HK-2 (cell line): ENCODE results near the gene TREX2.

Experiments
- DNase-seq: peaks from one replicate; pipeline ENCODE4 v3.0.0-alpha.2; 2018; ENCODE audit not compliant: unreplicated experiment

TREX2 gene

GRCh38 chrX:153434801-153435200 lies 11.1 kb downstream of the TREX2 start:
- no peak for DNase-seq

DNA sequence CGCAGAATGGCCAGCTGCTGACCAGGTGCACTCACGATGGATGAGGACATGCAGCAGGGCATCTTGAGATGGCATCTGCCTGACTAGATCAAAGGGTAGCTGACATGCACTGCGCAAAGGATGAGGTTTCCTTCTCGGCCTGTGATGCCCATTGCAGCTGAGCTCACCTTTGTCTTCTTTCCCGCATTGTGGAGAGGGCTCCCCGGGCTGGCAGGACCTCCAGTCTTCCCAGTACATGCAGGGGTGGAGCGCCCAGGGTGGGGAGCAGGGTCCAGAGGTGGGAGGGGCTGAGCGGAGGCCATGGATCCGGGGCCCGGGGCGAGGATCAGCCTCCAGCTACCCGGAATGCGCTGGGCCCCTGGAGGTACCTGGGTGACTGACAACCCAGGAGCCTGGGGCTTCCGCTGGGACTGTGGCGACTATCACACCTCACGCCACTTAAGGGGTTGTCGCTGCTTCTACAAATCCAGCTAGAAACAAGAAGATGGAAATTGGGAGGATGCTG lies 12.0 kb downstream of the TREX2 start:
- DNase-seq: no peak

DNA sequence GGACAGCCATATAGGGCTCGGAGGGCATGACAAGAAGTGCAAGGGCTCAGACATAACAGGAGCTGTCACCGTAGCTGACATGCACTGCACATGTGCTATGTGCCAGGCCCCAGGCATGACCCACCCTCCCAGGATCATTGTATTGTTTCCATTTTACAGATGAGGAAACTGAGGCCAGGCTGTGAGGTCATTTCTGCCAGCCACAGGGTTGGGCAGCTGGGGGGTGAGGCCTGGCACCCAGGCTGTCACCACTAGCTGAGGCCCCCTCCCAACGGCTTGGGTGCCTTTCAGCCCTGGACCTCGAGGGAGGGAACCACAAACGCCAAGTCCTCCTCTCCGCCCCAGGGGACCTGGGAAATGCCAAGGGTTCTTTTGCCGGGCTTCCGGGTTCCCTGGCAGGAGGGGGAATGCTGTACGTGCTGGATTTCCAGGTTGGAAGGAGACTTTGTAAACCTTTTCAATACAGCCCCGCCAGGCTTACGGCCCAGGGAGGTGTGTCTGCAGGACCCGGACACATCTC lies 12.6 kb downstream of the TREX2 start:
- no peak for DNase-seq

DNA sequence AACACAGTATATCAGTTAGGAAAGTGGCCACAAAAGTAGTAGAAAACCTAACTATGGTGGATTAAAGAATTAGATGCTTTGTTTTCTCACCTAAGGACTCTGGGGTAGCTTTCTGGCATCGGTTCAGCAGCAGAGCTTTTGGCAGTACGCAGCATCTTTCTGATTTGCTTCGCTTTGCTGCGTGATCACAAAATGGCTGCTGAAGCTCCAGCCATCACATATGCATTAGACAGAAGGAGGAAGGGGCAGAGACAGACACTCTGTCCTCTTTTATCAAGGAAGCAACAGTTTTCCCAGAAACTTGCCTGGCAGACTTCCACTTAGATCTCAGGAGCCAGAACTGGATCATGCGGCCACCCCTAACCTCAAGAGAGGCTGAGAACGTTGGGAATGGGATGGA lies 15.1 kb downstream of the TREX2 start:
- DNase-seq: no peak

GRCh38 chrX:153426204-153426603 lies 19.7 kb downstream of the TREX2 start:
- DNase-seq: no peak

- DNase-seq: no peak
These were observed 22.2 kb downstream of the TREX2 start for GRCh38 chrX:153423652-153424051.

DNA sequence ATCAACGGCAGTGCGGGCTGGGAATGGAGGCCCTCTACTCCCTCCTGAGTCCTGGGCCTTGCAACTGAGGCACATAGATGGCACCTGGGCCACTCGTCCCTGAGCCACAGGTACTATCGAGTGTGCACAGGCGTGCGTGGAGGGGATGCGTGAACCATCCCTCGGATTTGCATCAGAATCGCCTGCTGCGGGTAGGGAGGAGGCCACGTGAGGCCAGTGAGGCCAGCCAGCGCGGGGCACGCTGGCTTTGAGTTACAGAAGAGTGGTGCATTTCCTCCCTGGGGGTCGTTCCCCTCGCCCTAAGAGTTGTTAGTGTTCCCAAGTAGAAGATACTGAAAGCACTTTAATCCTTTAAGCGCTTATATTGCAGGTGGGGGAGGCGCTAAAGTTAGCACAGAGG lies 24.0 kb downstream of the TREX2 start:
- no peak for DNase-seq

- no peak for DNase-seq
These were observed 24.8 kb downstream of the TREX2 start for GRCh38 chrX:153420851-153421599.

DNA sequence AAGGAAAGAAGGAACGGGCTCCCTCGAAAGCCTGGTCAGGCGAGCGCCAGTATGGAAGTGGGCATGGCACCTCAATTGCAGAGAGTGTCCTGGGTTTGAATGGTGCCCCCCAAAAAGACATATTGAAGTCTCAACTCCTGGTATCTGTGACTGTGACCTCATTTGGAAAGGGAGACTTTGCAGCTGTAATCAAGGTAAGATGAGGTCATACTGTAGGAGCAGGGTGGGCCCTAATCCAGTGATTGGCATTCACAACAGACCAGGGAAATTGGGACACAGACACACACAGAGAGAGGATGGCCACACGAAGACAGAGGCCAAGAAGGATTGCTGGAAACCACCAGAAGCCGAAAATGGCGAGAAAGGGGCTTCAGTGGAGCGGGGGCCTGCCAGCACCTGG lies 28.2 kb downstream of the TREX2 start:
- DNase-seq: no peak

GRCh38 chrX:153416781-153417450 lies 28.9 kb downstream of the TREX2 start:
- no peak for DNase-seq

DNA sequence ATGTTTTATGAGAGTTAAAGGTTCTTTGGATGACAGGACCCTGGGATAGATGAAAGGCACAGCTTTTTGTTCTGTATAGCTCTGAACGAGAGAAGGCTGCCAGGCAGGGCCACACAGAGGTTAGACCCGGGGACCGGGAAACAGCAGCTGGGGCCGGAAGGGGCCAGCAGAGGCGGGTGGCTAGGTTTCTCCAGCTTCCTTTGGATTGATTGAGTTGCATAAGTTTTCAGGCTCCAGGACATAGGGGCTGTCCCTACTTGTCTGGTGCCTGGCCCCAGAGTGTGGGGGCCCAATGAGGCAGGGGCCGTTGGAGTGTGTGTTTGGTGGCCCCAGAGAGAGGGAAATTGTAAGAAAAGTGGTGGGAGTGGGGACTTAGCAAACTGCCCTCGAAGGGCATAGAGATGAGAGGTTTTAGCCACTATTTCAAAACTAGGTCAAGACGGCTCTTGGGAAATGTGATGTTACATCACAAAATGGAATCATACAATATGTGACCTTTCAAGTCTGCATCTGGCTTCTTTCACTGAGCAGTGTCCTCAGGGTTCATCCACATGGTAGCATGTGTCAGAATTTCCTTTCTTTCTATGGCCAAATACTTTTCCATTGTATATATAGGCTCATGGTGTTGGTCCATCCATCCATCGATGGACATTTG lies 30.9 kb downstream of the TREX2 start:
- DNase-seq: no peak

- DNase-seq: no peak
These were observed 32.1 kb downstream of the TREX2 start for GRCh38 chrX:153413731-153414130.

DNA sequence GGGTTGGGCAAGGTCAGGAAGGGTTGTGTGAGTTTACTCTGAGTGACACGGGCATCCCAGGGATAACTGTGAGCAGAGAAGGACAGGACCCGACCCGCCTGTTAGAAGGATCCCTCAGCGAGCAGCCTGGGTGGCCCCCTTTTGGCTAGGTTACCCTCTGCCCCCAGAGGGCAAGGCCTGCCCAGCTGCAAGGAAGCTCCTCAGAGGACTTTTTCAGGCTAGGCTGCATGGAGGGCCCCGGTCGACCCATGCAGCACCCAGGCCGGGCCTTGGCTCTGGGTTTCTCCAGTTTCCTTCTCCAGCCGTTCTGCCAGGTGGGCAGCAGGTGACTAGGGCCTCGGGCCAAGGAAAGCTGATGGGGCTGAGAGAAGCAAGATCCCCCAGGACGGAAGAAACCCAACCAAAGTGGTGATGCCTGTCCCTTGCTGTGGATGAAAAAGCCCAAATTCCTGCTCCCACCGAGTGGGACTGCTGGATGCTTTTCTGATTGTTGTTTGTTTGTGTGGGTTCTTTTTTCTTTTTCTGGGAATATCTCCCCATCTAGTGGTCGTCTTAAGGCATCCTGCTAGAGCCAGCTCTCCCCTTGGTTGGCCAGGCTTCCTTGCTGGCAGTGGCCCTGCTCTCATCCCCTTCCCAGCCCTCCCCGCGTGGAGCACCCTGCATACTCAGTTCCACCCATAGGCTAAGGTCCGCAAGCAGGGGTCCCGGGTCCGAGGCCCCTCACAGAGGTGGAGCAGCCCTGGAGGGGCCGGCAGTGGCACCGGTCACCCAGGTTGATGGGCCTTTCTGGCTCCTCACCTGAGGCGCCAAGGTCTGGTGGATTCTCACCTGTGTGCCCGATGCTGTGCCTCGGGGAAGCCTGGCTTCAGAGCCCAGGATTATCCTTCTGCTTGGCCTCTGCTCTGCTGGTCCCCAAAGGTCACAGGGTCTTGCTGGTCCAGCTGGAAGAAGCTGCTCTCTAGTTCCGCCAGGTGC lies 32.8 kb downstream of the TREX2 start:
- no peak for DNase-seq

DNA sequence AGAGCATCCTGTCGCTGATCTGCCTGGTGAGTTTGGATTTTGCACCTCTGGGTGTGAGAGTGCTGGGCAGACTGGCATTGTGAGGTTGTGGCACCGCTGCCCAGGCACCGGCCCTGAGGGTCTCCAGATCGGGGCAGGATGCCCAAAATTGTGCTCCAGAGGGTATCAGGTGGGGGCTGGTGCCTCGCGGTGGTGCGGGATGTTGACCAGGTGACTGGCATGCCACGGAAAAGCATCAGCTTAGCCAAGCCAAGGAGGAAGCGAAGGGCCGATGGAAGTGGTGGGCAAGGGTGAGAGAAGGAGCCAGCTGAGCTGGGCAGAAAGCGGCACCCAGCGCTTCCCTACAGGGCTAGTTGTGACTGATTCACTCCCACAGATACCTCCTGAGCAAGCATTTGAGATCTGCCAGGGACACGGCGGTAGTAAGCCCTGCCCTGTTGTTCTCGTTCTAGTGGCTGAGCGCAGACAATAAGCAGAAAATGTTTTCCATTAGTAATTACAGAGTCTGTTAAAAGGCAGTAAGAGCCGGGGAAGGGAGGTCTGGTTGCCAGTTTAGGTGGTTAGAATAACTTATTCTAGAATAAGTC lies 33.8 kb downstream of the TREX2 start:
- DNase-seq: no peak

- no peak for DNase-seq
These were observed 34.4 kb downstream of the TREX2 start, which contains the start of gene ZFP92 for GRCh38 chrX:153411255-153411987. Gene ZFP92, plus strand, starts transcription at chrX:153411472. Its CDS starts 6,851 bp downstream, at chrX:153418323.

- no peak for DNase-seq
These were observed 35.0 kb downstream of the TREX2 start for GRCh38 chrX:153410888-153411254.

DNA sequence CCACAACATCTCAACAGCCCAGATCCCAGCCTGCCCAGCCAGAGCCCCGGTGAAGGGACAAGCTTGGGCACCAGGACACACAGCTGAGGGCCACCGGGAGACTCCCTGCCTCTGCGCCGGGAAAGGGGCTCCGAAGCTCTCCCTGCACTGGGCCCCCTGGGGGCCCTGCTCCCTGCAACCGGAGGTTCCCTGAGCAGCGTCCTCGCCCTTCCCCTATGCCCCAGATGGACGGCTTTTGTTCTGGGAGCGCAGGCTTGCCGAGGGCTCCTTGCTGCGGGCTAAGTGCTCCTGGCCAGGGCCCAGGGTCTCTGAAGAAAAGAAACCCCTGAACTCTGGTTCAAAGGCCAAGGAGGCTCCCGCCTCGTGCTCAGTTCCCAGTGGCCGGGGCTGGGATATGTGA lies 35.5 kb downstream of the TREX2 start:
- no peak for DNase-seq

DNA sequence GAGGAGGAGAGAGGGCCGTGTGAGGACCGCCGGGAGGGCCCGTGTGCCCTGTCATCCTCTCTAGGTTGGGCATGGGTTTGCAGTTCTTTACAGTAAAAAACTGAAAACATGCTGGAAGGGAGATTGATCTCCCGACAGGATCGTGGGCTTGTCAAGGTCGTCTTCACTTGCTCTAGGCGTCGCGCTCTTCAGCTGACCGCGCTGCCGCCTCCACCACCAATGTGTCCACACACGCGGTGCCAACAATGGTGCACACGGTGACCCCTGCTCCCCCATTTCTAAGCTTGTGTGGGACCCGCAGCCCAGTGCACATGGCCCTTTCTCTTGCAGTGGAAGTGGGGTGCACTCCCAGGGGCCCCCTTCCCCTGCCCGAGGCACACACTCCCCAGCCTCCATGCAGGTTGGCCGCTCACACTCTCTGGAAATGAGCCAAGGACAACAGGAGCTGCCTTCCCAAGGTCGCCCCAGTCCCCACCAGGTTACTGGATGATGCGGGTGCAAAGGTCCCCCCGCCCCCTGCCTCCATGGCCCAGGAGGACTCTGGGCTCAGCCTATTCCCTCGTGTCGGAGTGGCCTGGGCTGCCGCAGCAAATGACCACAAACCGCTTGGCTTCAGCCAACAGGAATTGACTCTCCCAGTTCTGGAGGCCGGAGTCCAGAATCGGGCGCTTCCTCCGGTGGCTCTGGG lies 36.3 kb downstream of the TREX2 start:
- DNase-seq: no peak

GRCh38 chrX:153408871-153409351 lies 36.9 kb downstream of the TREX2 start:
- no peak for DNase-seq
